Naive B cell (primary cell): Measurements from ENCODE around the gene ELP2. TPM values are rescaled to one million over a fixed set of nuclear protein-coding genes. Genes with fewer than 3 reads are reported as not detected.
"Not testable (repeated sequence)": the region's sequence is repeated elsewhere in the genome, so short reads cannot be mapped to it uniquely, and the experiment has no call there.

Source experiments
- ATAC-seq, 2 donors: fragments of 150-1000 bp; cut with Tn5 transposase; 2 replicates each; pipeline ENCODE4 v1.10.0; 2021; ENCODE audit warnings: low read depth in 2 of 2, mild to moderate bottlenecking in 2 of 2, moderate library complexity in 2 of 2
- DNase-seq: peaks from one replicate; pipeline ENCODE4 v3.0.0; 2022
- H3K27ac Mint-ChIP-seq, 6 donors: one replicate each; pipeline ENCODE4 v1.8.0; 2020 to 2022; ENCODE audit warnings: mild to moderate bottlenecking in 6 of 6, mixed read lengths in 6 of 6, moderate library complexity in 5 of 6, inconsistent platforms in 2 of 6
- H3K27me3 Mint-ChIP-seq, 3 donors: one replicate each; pipeline ENCODE4 v1.8.0; 2021 to 2022; ENCODE audit warnings: mixed read lengths in 3 of 3, mild to moderate bottlenecking in 1 of 3
- H3K36me3 Mint-ChIP-seq, 2 donors: one replicate each; pipeline ENCODE4 v1.8.0; 2020 to 2022; ENCODE audit warnings: mixed read lengths in 2 of 2, inconsistent platforms in 1 of 2, mild to moderate bottlenecking in 1 of 2
- H3K4me1 Mint-ChIP-seq, 3 donors: one replicate each; pipeline ENCODE4 v1.8.0; 2020 to 2022; ENCODE audit warnings: mixed read lengths in 3 of 3, inconsistent platforms in 1 of 3, mild to moderate bottlenecking in 1 of 3, moderate library complexity in 1 of 3
- H3K4me3 Mint-ChIP-seq, 8 donors: one replicate each; pipeline ENCODE4 v1.8.0; 2020 to 2022; ENCODE audit warnings: mild to moderate bottlenecking in 8 of 8, mixed read lengths in 8 of 8, moderate library complexity in 8 of 8, inconsistent platforms in 2 of 8
- H3K9me3 Mint-ChIP-seq, 7 donors: one replicate each; pipeline ENCODE4 v1.8.0; 2020 to 2022; ENCODE audit warnings: mixed read lengths in 7 of 7, mild to moderate bottlenecking in 5 of 7, inconsistent platforms in 2 of 7, moderate library complexity in 1 of 7
- polyA plus RNA-seq, 6 donors: library from polyadenylated mRNA; unstranded; fragments of 300-500 nt; fragmentation: Illumina TruSeq; gene quantifications; one replicate each; pipeline ENCODE4 v1.2.3, GENCODE V29; 2021; ENCODE audit warnings: low read depth in 6 of 6

ELP2 gene
- polyA plus RNA-seq, 6 donors from 2014 or later: 65.3 to 114 (median 80.7) TPM

DNA sequence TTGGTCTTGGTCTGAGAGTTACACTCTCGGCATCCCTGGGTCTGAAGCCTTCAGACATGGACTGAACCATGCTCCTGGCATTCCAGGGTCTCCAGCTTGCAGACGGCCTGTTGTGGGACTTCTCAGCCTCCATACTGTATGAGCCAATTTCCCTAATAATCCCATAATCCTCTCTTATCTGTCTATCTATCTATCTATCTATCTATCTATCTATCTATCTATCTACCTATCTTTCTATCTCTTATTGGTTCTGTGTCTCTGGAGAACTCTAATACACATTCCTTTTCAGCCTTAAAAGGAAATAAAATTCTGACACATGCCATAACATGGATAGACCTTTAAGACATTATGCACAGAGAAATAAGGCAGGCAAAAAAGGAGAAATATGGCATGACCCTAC is 24.9 kb upstream of the ELP2 start:
- Mint-ChIP-seq H3K27ac (peak overlapping the region in 1 of 6 donors; percentile 41), H3K36me3 (peaks cover 14 to 16% of the 10 kb centered on the region in 2 donors), H3K4me3 (no peak overlapping the region), H3K4me1 (no peaks in the 10 kb centered on the region), H3K9me3 (peaks cover 0 to 20% (median 6%) of the 10 kb centered on the region in 7 donors), H3K27me3 (peaks cover 0 to 9% (median 8%) of the 10 kb centered on the region in 3 donors)
- ATAC-seq (no peak), DNase-seq (no peak)

DNA sequence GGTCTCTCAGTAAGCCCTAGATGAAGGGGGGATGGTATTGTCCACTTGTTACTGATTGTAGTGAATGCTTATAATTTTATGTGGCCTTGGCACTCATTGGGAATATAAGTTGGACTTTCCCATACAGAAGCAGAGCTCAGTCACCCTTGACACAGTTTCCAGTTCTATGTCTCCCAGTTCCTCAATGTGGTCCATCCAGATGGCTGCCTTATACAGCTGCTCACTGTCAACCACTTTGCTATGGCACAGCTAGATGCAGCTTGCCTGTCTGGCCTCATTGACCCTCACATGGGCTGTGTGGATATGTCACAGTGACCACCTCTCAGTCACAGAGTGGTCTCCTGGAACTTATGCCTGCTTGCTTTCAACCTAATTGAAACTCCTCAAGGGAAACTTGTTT is 22.2 kb upstream of the ELP2 start:
- H3K27me3 Mint-ChIP-seq: no peaks in the 10 kb centered on the region
- no peak for DNase-seq
- no peak overlapping the region for H3K27ac Mint-ChIP-seq
- peaks cover 0 to 9% (median 4%) of the 10 kb centered on the region in 7 donors for H3K9me3 Mint-ChIP-seq
- no peaks in the 10 kb centered on the region for H3K4me1 Mint-ChIP-seq
- ATAC-seq: no peak
- H3K4me3 Mint-ChIP-seq: no peak overlapping the region
- H3K36me3 Mint-ChIP-seq: peaks cover 23 to 26% of the 10 kb centered on the region in 2 donors

DNA sequence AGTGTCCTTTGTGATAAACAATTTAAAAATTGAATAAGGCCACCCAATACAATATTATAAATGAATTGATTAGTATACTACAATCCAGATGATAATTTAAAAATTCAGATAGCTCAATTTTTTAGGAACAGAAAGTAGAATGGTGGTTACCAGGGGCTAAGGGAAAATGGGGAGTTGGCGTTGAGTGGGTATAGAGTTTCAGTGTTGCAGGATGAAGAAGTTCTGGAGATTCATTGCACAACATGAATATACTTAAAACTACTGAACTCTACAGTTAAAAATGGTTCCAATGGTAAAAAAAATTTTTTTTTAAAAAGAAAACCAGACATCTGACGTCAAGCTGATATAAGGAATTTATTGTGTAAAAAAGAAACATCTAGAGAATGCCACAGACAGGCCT is 21.5 kb upstream of the ELP2 start:
- no peak overlapping the region for H3K4me3 Mint-ChIP-seq
- H3K27ac Mint-ChIP-seq: no peak overlapping the region
- H3K36me3 Mint-ChIP-seq: peaks cover 29 to 31% of the 10 kb centered on the region in 2 donors
- DNase-seq: no peak
- no peaks in the 10 kb centered on the region for H3K27me3 Mint-ChIP-seq
- no peaks in the 10 kb centered on the region for H3K4me1 Mint-ChIP-seq
- H3K9me3 Mint-ChIP-seq: peaks cover 0 to 2% (median 0%) of the 10 kb centered on the region in 7 donors
- ATAC-seq: no peak

DNA sequence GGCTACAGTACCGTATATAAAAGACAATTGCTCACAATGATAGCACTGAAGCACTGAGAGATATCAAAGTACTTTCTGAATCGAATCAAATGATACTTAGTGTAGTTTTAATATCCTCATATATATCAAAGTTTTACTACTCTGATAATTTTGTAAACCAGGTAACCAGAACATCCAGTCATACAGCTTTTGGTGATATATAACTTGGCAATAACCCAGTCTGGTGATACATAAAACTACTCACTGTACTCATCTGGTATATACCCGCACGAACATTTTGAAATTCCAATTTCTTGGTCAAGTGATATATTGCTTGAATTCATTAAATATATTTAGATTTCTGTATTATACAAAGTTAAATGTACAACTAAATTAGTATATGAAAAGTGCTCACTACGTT is 21.1 kb upstream of the ELP2 start:
- H3K9me3 Mint-ChIP-seq: no peaks in the 10 kb centered on the region
- H3K27ac Mint-ChIP-seq: no peak overlapping the region
- H3K36me3 Mint-ChIP-seq: peaks cover 29 to 31% of the 10 kb centered on the region in 2 donors
- DNase-seq: no peak
- no peaks in the 10 kb centered on the region for H3K27me3 Mint-ChIP-seq
- no peaks in the 10 kb centered on the region for H3K4me1 Mint-ChIP-seq
- no peak for ATAC-seq
- no peak overlapping the region for H3K4me3 Mint-ChIP-seq

DNA sequence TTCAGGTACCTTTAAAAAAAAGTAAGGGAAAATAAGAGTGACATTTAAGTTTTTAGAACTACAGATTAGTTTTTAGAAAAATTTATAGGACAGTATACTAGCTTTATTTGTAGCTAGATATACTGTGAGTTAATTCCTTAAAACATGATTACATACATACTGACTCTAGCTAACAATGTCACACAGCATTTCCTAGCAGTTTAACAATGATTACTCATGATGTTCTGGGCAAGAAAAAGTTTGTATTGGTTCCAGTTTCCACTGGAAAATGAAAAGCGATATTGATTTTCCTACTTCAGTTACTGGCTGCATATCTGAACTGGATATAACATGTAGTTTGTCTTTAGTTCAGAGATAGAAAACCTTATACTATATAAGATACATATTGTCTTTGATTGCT is 20.0 kb upstream of the ELP2 start:
- no peak for DNase-seq
- peaks cover 35 to 39% of the 10 kb centered on the region in 2 donors for H3K36me3 Mint-ChIP-seq
- H3K4me1 Mint-ChIP-seq: no peaks in the 10 kb centered on the region
- ATAC-seq: no peak
- H3K27ac Mint-ChIP-seq: no peak overlapping the region
- H3K27me3 Mint-ChIP-seq: no peaks in the 10 kb centered on the region
- H3K9me3 Mint-ChIP-seq: no peaks in the 10 kb centered on the region
- no peak overlapping the region for H3K4me3 Mint-ChIP-seq

DNA sequence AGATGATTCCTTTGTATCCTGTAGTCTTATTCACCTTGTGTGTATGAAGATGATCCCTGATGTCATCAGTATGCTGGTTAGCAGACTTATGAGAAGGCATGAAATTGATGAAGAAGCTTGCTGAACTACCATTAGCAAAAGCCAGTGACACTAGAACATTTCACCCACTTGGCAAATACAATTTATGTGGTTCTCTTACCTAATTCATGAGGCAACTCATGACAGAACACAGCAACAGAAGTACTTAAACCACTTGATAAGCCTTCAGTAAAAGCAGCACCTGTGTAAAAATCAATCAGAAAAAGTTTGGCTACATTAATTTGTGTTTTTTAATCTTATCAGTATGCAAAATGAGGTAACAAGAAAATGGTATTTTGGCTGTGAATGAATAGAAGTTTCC is 17.4 kb upstream of the ELP2 start:
- ATAC-seq: no peak
- H3K9me3 Mint-ChIP-seq: no peaks in the 10 kb centered on the region
- no peaks in the 10 kb centered on the region for H3K4me1 Mint-ChIP-seq
- H3K27ac Mint-ChIP-seq: peak overlapping the region in 1 of 6 donors; percentile 69
- DNase-seq: no peak
- peaks cover 51 to 57% of the 10 kb centered on the region in 2 donors for H3K36me3 Mint-ChIP-seq
- H3K27me3 Mint-ChIP-seq: no peaks in the 10 kb centered on the region
- no peak overlapping the region for H3K4me3 Mint-ChIP-seq

DNA sequence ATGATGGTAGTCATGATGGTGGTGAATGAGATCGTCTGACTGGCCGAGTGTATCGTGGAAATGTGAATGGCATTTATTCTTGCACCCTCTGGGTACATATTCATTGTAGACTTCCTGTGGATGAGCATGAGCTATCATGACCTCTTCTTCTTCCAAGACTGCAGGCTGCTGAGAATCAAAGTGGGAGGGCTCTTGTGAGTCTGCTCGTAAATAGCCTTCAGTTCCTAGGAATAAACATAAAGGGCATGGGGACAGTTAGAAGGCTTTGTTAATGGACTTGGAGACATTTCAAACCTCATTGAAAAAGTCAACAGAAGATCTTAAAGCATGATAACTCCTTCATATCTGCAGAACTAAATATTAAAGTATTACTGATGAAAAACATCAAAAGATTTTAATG is 15.4 kb upstream of the ELP2 start:
- DNase-seq (no peak), ATAC-seq (no peak)
- Mint-ChIP-seq H3K9me3 (no peaks in the 10 kb centered on the region), H3K27ac (no peak overlapping the region), H3K27me3 (no peaks in the 10 kb centered on the region), H3K4me3 (no peak overlapping the region), H3K36me3 (peaks cover 54 to 57% of the 10 kb centered on the region in 2 donors), H3K4me1 (no peaks in the 10 kb centered on the region)

DNA sequence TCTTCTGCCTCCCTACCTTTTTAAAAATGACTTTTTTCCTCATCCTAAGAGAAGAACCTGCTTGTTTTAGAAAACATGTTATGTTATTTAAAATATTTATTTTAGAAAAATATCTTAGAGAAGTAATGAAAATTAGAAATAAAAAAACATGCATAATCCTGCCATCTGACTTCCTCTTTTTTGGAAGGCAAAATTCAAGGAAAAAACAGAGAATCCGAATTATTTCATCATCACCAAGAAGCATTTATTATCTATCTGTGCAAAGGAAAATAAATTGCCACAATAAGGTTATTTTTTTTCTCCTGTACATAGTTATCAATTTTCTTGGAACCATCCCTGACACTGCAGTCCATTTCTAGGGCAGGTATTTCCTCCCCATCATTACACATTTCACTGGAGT is 15.0 kb upstream of the ELP2 start:
- Mint-ChIP-seq H3K27me3 (no peaks in the 10 kb centered on the region), H3K4me1 (no peaks in the 10 kb centered on the region), H3K36me3 (peaks cover 49 to 52% of the 10 kb centered on the region in 2 donors), H3K9me3 (no peaks in the 10 kb centered on the region), H3K27ac (peak overlapping the region in 1 of 6 donors; percentile 33), H3K4me3 (no peak overlapping the region)
- ATAC-seq (no peak), DNase-seq (no peak)

DNA sequence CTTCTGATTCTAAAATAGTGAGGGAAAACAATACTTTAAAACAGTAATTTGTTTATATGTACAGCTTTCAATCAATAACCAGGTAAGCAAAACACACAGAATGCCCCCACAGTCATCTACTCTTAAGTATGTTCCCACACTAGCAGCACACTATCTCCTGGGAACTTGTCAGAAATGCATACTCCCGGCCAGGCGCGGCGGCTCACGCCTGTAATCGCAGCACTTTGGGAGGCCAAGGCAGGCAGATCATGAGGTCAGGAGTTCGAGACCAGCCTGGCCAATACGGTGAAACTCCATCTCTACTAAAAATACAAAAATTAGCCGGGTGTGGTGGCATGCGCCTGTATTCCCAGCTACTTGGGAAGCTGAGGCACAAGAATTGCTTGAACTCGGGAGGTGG is 12.9 kb upstream of the ELP2 start:
- H3K27me3 Mint-ChIP-seq, H3K4me3 Mint-ChIP-seq, DNase-seq, H3K4me1 Mint-ChIP-seq, ATAC-seq, H3K9me3 Mint-ChIP-seq, H3K27ac Mint-ChIP-seq: not testable (repeated sequence)
- H3K36me3 Mint-ChIP-seq: peaks cover 38 to 45% of the 10 kb centered on the region in 2 donors

DNA sequence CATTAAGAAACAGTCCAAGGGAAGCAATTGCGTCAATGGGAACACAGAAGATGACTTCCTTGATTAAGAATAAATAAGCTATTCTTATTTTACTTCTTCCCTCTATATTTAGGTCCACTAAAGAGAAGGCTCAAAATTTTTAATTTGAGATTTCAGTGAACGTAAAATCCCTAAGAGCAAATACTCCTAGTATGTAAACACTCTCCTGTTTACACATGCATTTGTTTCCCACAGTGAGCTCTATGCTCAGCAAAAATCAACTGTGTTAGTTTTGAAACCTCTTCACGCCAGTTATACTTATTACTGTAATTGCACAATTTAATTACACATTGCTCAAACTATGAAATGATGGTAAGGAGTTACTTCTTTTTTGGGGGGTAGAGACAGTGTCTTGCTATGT is 9.4 kb upstream of the ELP2 start:
- Mint-ChIP-seq H3K36me3 (peaks cover 16 to 31% of the 10 kb centered on the region in 2 donors), H3K27ac (peak overlapping the region in 2 of 6 donors; percentile 12 to 44), H3K4me1 (peaks cover 0 to 4% (median 3%) of the 10 kb centered on the region in 3 donors), H3K27me3 (no peaks in the 10 kb centered on the region), H3K9me3 (no peaks in the 10 kb centered on the region), H3K4me3 (no peak overlapping the region)
- ATAC-seq: no peak
- DNase-seq: no peak

DNA sequence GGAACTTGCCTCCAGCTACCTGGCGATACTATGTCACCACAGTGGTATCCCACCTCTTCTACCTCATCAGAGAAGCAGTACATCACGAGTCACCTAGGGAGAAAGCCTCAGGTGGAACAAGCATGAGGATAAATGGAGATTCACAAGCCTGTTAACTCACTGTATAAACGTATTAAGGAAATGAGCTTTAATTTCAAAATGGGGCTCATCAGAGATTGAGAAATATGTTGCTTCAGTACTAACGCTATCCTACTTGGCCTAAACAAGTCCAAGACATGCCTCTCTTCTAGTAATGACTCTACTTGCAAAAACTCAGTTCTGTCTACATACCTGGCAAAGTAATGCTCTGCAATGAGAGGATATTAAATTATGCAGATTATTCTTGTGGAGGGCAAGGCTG is 4.9 kb upstream of the ELP2 start:
- H3K36me3 Mint-ChIP-seq: peaks cover 7 to 13% of the 10 kb centered on the region in 2 donors

DNA sequence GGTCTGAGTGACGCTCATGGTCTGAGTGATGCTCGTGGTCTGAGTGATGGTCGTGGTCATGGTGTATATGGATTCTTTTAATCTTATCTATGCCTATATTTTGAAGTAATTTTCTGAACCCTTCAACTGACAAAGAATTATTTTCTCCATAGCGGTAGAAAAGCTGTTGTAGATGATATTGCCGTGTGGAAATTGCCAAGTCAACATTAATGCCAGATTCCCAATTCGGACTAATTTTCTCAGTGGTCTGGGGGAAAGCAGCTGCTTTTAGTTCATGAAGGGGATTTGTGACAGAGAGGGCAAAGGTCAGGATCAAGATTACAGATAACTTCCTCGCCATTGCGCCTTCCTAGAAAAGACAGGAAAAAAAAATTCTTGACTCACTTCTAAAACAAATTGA is 3.0 kb upstream of the ELP2 start:
- H3K4me1 Mint-ChIP-seq: peaks cover 25 to 50% (median 43%) of the 10 kb centered on the region in 3 donors
- peak overlapping the region in 1 of 6 donors; percentile 9 for H3K27ac Mint-ChIP-seq
- DNase-seq (no peak), ATAC-seq (no peak)
- H3K27me3 Mint-ChIP-seq: no peaks in the 10 kb centered on the region
- H3K36me3 Mint-ChIP-seq: peaks cover 7 to 13% of the 10 kb centered on the region in 2 donors
- peak overlapping the region in 2 of 8 donors; percentile 58 to 70 for H3K4me3 Mint-ChIP-seq
- no peaks in the 10 kb centered on the region for H3K9me3 Mint-ChIP-seq

More for the DNA sequence above, 4.9 kb upstream of the ELP2 start:
- Mint-ChIP-seq H3K4me3 (peak overlapping the region in 1 of 8 donors; percentile 23), H3K27ac (peak overlapping the region in 1 of 6 donors; percentile 27), H3K27me3 (no peaks in the 10 kb centered on the region), H3K9me3 (no peaks in the 10 kb centered on the region), H3K4me1 (peaks cover 18 to 38% (median 27%) of the 10 kb centered on the region in 3 donors)
- DNase-seq: no peak
- no peak for ATAC-seq

DNA sequence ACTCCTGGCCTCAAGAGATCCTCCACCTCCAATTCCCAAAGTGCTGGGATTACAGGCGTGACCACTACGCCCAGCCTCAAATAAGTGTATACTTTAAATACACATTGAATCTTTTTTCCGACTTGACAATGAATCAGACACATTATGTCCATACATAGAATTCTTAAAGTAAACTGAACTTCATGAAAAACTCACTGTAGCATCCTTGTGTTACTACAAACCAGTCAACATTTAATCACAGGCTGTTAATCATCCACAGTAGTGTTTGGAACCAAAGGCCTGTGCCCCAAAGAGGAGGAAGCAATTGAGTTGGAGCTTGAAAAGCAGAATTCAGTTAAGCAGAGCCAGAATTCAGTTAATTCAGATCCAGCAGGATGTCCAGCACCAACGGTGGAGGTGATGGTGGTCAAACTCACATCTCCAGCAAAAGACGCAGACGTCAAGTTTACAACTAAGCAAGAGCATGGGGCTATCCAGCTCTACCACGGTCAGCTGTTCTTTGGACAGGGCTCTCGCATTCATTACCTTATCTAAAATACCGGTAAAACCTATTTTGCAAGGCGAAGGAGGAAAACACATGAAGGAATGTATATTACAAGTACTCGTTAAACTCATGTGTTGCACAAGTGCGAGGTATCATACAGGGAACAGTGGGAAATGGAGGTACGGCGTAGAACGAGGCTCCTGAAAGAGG is 1.7 kb upstream of the ELP2 start:
- peak overlapping the region; percentile 93 to 99 (median 96) for H3K4me3 Mint-ChIP-seq
- peak overlapping the region in 5 of 6 donors; percentile 58 to 99 (median 96) for H3K27ac Mint-ChIP-seq
- no peaks in the 10 kb centered on the region for H3K9me3 Mint-ChIP-seq
- no peaks in the 10 kb centered on the region for H3K27me3 Mint-ChIP-seq
- H3K36me3 Mint-ChIP-seq: peaks cover 7 to 13% of the 10 kb centered on the region in 2 donors
- no peak for ATAC-seq
- peaks cover 35 to 63% (median 56%) of the 10 kb centered on the region in 3 donors for H3K4me1 Mint-ChIP-seq
- DNase-seq: no peak

DNA sequence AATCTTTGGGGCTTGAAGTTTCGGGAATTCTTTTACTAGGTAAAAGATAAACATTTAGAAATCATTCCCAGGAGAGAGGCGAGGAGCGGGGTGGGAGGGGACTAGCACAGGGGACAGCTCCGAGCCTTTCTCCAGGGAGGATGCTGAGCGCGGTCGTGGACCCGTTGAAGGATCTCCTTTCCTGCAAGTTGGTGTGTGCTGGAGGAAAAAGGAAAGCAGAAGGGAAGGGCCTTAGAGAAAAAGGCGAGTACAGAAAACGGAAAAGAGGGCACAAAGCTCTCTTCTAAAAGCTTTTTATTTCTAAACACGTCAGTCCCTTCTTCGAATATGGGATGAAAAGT is 1.2 kb upstream of the ELP2 start:
- peaks cover 35 to 63% (median 57%) of the 10 kb centered on the region in 3 donors for H3K4me1 Mint-ChIP-seq
- DNase-seq (no peak), ATAC-seq (no peak)
- no peaks in the 10 kb centered on the region for H3K27me3 Mint-ChIP-seq
- H3K36me3 Mint-ChIP-seq: peaks cover 7 to 13% of the 10 kb centered on the region in 2 donors
- peak overlapping the region; percentile 93 to 99 (median 96) for H3K4me3 Mint-ChIP-seq
- H3K27ac Mint-ChIP-seq: peak overlapping the region; percentile 58 to 99 (median 97)
- no peaks in the 10 kb centered on the region for H3K9me3 Mint-ChIP-seq
